Measurements from ENCODE around the gene ADGRG1.

- TF ChIP-seq POLR2AphosphoS5 (IDR thresholded peaks at IDR 0.05; ENCODE audit: borderline replicate concordance, low read depth, low read length): no peak
- TF ChIP-seq EZH2 (IDR thresholded peaks at IDR 0.05): no peak
- no peak for TF ChIP-seq FOXP2 (optimal IDR thresholded peaks at IDR 0.05; ENCODE audit: control extremely low read depth, extremely low read length, insufficient read depth)
Observed at GRCh38 chr16:57698812-57699405, 70.5 kb downstream of the ADGRG1 start.
